ENCODE measurements around the gene WDR82. TPM values are rescaled to one million over a fixed set of nuclear protein-coding genes. Genes with fewer than 3 reads are reported as not detected.

WDR82 gene
- total and polyA plus RNA-seq, 10 of the 15 experiments (the other 5 are each of a cell fraction or from before 2014, with no cell fraction given): 10.1 to 82.4 (median 48.7) TPM

- TF ChIP-seq, protein P1, sequence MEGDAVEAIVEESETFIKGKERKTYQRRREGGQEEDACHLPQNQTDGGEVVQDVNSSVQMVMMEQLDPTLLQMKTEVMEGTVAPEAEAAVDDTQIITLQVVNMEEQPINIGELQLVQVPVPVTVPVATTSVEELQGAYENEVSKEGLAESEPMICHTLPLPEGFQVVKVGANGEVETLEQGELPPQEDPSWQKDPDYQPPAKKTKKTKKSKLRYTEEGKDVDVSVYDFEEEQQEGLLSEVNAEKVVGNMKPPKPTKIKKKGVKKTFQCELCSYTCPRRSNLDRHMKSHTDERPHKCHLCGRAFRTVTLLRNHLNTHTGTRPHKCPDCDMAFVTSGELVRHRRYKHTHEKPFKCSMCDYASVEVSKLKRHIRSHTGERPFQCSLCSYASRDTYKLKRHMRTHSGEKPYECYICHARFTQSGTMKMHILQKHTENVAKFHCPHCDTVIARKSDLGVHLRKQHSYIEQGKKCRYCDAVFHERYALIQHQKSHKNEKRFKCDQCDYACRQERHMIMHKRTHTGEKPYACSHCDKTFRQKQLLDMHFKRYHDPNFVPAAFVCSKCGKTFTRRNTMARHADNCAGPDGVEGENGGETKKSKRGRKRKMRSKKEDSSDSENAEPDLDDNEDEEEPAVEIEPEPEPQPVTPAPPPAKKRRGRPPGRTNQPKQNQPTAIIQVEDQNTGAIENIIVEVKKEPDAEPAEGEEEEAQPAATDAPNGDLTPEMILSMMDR (IDR thresholded peaks at IDR 0.05 in 2 of 3, conservative IDR thresholded peaks at IDR 0.05 in 1 of 3; ENCODE audit: control insufficient read depth in 2 of 3, extremely low read depth in 1 of 3, insufficient read depth in 1 of 3, low read depth in 3 of 3, low read length in 3 of 3): peak in 1 of 3 experiments; percentile 12; a peak in 1 of 6 replicates
- TF ChIP-seq RELB (IDR thresholded peaks at IDR 0.05; ENCODE audit: low read depth) (peak; percentile 84), CHD4 (IDR thresholded peaks at IDR 0.05) (no peak), POLR2AphosphoS5 (IDR thresholded peaks at IDR 0.05; ENCODE audit: low read length) (no peak), ZNF217 (IDR thresholded peaks at IDR 0.05) (0 out of 2 replicates have a peak, but pooled peaks have one; percentile 67), BMI1 (IDR thresholded peaks at IDR 0.05; ENCODE audit: borderline replicate concordance) (no peak), BACH1 (IDR thresholded peaks at IDR 0.05; ENCODE audit: borderline replicate concordance) (peak; percentile 30; the same call in 1 of the 2 replicates), BCL11A (IDR thresholded peaks at IDR 0.05; ENCODE audit: low read depth, low read length) (peak; percentile 44; the same call in 1 of the 2 replicates), ZBTB4 (CRISPR knock-in tag; IDR thresholded peaks at IDR 0.05) (no peak), RFX5 (IDR thresholded peaks at IDR 0.05; ENCODE audit: low read depth, low read length) (no peak), NFXL1 (IDR thresholded peaks at IDR 0.05; ENCODE audit: borderline replicate concordance) (peak; percentile 88), MTA2 (IDR thresholded peaks at IDR 0.05; ENCODE audit: low read depth) (peak; percentile 69)
- TF ChIP-seq, protein P2, sequence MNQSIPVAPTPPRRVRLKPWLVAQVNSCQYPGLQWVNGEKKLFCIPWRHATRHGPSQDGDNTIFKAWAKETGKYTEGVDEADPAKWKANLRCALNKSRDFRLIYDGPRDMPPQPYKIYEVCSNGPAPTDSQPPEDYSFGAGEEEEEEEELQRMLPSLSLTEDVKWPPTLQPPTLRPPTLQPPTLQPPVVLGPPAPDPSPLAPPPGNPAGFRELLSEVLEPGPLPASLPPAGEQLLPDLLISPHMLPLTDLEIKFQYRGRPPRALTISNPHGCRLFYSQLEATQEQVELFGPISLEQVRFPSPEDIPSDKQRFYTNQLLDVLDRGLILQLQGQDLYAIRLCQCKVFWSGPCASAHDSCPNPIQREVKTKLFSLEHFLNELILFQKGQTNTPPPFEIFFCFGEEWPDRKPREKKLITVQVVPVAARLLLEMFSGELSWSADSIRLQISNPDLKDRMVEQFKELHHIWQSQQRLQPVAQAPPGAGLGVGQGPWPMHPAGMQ (IDR thresholded peaks at IDR 0.05; ENCODE audit: borderline replicate concordance): no peak
- TF ChIP-seq, protein P3, sequence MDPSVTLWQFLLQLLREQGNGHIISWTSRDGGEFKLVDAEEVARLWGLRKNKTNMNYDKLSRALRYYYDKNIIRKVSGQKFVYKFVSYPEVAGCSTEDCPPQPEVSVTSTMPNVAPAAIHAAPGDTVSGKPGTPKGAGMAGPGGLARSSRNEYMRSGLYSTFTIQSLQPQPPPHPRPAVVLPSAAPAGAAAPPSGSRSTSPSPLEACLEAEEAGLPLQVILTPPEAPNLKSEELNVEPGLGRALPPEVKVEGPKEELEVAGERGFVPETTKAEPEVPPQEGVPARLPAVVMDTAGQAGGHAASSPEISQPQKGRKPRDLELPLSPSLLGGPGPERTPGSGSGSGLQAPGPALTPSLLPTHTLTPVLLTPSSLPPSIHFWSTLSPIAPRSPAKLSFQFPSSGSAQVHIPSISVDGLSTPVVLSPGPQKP (IDR thresholded peaks at IDR 0.05; ENCODE audit: low read depth, low read length): no peak
- TF ChIP-seq, protein P4, sequence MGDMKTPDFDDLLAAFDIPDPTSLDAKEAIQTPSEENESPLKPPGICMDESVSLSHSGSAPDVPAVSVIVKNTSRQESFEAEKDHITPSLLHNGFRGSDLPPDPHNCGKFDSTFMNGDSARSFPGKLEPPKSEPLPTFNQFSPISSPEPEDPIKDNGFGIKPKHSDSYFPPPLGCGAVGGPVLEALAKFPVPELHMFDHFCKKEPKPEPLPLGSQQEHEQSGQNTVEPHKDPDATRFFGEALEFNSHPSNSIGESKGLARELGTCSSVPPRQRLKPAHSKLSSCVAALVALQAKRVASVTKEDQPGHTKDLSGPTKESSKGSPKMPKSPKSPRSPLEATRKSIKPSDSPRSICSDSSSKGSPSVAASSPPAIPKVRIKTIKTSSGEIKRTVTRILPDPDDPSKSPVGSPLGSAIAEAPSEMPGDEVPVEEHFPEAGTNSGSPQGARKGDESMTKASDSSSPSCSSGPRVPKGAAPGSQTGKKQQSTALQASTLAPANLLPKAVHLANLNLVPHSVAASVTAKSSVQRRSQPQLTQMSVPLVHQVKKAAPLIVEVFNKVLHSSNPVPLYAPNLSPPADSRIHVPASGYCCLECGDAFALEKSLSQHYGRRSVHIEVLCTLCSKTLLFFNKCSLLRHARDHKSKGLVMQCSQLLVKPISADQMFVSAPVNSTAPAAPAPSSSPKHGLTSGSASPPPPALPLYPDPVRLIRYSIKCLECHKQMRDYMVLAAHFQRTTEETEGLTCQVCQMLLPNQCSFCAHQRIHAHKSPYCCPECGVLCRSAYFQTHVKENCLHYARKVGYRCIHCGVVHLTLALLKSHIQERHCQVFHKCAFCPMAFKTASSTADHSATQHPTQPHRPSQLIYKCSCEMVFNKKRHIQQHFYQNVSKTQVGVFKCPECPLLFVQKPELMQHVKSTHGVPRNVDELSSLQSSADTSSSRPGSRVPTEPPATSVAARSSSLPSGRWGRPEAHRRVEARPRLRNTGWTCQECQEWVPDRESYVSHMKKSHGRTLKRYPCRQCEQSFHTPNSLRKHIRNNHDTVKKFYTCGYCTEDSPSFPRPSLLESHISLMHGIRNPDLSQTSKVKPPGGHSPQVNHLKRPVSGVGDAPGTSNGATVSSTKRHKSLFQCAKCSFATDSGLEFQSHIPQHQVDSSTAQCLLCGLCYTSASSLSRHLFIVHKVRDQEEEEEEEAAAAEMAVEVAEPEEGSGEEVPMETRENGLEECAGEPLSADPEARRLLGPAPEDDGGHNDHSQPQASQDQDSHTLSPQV (IDR thresholded peaks at IDR 0.05): no peak
These were observed 32.6 kb upstream of the WDR82 start (continued) for GRCh38 chr3:52310861-52311575.
